GM12874 (cell line): ENCODE results near the gene RABGAP1.

Source experiments
- CTCF ChIP-seq: IDR thresholded peaks from 2 replicates; pipeline ENCODE4 v1.5.1; 2011; ENCODE audit warnings: low read depth, mild to moderate bottlenecking, control low read depth, low read length, moderate library complexity; ENCODE audit not compliant: insufficient read depth

RABGAP1 gene

GRCh38 chr9:123058834-123059233 is 118.0 kb downstream of the RABGAP1 start:
- TF ChIP-seq CTCF = no peak

DNA sequence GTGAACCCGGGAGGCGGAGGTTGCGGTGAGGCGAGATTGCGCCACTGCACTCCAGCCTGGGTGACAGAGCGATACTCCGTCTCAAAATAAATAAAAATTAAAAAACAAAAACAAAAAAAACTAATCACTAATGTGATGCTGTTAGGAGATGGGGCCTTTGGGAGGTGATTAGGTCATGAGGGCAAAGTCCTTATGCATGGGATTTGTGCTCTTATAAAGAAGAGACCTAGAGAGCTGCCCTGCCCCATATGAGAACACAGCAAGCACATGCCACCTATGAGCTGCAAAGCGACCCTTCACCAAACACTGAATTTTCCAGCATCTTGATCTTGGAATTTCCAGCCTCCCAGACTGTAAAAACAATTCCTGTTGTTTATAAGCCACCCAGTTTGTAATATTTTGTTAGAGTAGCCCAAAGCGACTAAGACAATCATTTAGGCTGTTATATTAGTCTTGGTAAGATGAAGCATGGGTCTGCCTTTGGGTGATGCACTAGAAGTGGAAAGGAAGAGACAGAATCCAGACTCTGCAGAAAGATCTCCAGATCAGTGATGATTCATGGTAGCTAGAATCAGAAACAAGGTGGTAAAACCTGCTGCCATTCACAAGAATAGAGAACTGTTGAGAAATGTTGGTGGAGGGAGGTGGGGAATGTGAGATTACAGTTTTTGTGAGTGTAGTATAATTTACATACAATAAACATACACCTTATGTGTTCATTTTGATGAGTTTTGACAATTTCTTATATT is 118.8 kb downstream of the RABGAP1 start:
- TF ChIP-seq CTCF = no peak

- TF ChIP-seq CTCF = no peak
Measured at GRCh38 chr9:123061216-123061615, 120.4 kb downstream of the RABGAP1 start.

DNA sequence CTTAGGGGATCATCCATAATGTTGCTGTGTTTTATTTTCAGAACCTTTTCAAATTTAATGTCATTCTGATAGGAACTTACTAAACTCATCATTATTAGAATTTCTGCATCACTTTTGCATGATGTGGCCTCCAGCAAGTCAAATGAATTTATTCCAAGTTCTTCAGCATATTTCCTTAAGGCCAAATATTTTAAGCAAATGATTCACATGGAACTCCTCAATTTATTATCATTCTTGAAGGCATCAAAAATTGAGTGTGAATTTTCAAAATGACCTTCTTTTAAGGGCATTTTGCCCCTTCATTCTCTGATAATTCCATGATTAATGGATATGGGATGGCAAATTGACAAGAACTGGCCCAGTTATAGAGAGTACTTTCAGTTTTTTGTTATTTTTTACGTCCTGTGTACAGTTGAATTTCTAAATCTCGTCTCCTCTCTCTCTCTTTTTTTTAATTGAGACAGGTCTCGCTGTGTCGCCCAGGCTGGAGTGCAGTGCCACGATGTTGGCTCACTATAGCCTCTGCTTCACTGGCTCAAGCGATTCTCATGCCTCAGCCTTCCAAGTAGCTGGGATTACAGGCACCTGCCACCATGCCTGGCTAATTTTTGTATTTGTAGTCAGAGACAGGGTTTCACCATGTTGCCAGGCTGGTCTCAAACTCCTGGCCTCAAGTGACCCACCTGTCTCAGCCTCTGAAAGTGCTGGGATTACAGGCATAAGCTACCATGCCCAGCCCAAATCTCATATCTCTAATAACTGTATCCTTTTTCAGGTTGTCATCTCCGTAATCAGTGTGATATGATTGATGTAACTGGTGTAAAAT is 121.7 kb downstream of the RABGAP1 start:
- no peak for TF ChIP-seq CTCF

DNA sequence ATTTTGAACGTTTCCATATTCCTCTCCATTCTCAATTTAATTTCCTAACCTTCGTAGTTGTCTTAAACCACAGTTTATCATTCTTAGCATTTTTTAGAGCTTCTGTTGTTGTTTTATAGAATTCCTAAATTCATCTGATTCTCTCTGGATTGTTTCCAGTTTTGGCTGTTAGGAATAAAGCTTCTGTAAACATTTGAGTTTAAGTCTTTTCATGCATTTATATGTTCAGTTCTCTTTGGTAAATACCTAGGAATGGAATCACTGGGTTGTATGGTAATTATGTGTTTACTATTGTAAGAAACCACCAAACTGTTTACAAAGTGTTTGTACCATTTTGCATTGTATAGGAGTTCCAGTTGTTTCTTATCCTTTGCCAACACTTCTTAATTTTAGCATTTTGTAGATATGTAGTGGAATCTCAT is 122.4 kb downstream of the RABGAP1 start:
- no peak for TF ChIP-seq CTCF

DNA sequence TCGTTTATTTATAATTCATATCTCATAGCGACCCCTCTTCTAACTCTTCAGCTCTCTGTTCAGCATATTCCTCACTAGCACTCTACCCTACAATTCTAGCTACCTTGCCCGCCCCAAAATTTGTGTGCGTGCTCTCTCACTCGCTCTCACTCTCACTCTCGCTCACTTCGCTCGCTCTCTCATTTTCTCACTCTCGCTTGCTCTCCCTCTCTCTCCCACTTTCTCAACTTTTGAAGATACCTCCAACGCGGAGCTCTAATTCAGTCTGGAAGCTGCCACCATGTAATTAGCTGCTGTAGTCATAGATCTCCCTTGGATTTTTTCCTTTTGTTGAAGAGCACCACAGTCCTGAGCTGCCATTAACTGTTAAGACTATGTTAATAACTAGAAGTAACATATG is 123.1 kb downstream of the RABGAP1 start:
- no peak for TF ChIP-seq CTCF

GRCh38 chr9:123064716-123065115 is 123.9 kb downstream of the RABGAP1 start:
- TF ChIP-seq CTCF = no peak
